K562 (cell line): ENCODE results near the gene OTUB2. TPM values are rescaled to one million over a fixed set of nuclear protein-coding genes. Genes with fewer than 3 reads are reported as not detected.

Experiments used
- ATAC-seq: fragments of 200-7000 bp; cut with Tn5 transposase; 3 replicates; pipeline ENCODE4 v1.9.1; 2020; ENCODE audit warnings: moderate library complexity
- BruUV-seq: library from RNA; stranded (reverse); fragments of 400-500 nt; replicated peaks from 2 replicates; lab custom pipeline; 2021; lab: Mats Ljungman, UMichigan
- CTCF ChIA-PET: fragments of 300-600 bp; formaldehyde crosslinking; extraction: SDS; loops from one replicate; lab custom pipeline; 2021; ENCODE audit warnings: low intra/inter-chr PET ratio; lab: Yijun Ruan, JAX
- POLR2A ChIA-PET: fragments of 300-600, 350-650 bp; sonication (Branson Sonifier 250); formaldehyde crosslinking; extraction: SDS; loops from one replicate; lab custom pipeline; 2021; ENCODE audit warnings: antibody characterized with exemption, inconsistent platforms; lab: Yijun Ruan, JAX
- DNase-seq, 4 experiments: peaks; one replicate each; pipeline versions ENCODE4 v3.0.0 to v3.0.0-alpha.2; 2011 to 2018; ENCODE audit warnings: low spot score in 3 of 4, mixed read lengths in 3 of 4; ENCODE audit errors: extremely low read depth in 1 of 4
- FAIRE-seq: peaks from 2 replicates; lab custom pipeline; 2011; peaks lifted over from hg19 to GRCh38; lab: Jason Lieb, UNC
- H2AFZ ChIP-seq: 2 replicates; pipeline ENCODE4 v1.6.0; 2011; ENCODE audit warnings: low read depth, low read length, control low read depth, inconsistent platforms
- H3K27ac ChIP-seq: fragments of 200-600 bp; 3 replicates; pipeline ENCODE4 v1.8.0; 2011; ENCODE audit warnings: low read depth, mild to moderate bottlenecking, control low read depth, inconsistent platforms, low read length, moderate library complexity, mixed read lengths; ENCODE audit errors: extremely low read depth
- H3K27me3 ChIP-seq, 2 experiments: fragments of 300-600 bp in 1 of 2; 2 replicates in 1 of 2; 3 replicates in 1 of 2; pipeline versions ENCODE4 v1.6.0 to v1.8.0; 2011; ENCODE audit warnings: inconsistent platforms in 2 of 2, low read length in 2 of 2, mild to moderate bottlenecking in 1 of 2, mixed read lengths in 1 of 2, moderate library complexity in 1 of 2; ENCODE audit not compliant: control insufficient read depth in 2 of 2, insufficient read depth in 2 of 2
- H3K36me3 ChIP-seq: fragments of 300-600 bp; 3 replicates; pipeline ENCODE4 v1.8.0; 2011; ENCODE audit warnings: mild to moderate bottlenecking, low read length, inconsistent platforms; ENCODE audit not compliant: control insufficient read depth, insufficient read depth
- H3K4me1 ChIP-seq, 2 experiments: fragments of 200-600 bp in 1 of 2; replicated peaks in 1 of 2; 2 replicates in 1 of 2; 3 replicates in 1 of 2; pipeline versions ENCODE4 v1.5.1 to v1.8.0; 2011; ENCODE audit warnings: inconsistent platforms in 2 of 2, low read length in 2 of 2, mild to moderate bottlenecking in 1 of 2, mixed read lengths in 1 of 2, moderate library complexity in 1 of 2; ENCODE audit not compliant: control insufficient read depth in 2 of 2, insufficient read depth in 2 of 2
- H3K4me2 ChIP-seq: 2 replicates; pipeline ENCODE4 v1.6.1; 2011; ENCODE audit warnings: low read length, control low read depth, inconsistent platforms, mixed read lengths; ENCODE audit not compliant: insufficient read depth
- H3K4me3 ChIP-seq: fragments of 200-600 bp; sonication (generic), shearing (Covaris generic); 2 replicates; pipeline ENCODE4 v1.5.1; 2016; ENCODE audit warnings: control low read depth, inconsistent platforms
- H3K79me2 ChIP-seq: fragments of 200-600 bp; 3 replicates; pipeline ENCODE4 v1.8.0; 2011; ENCODE audit warnings: low read length, inconsistent platforms; ENCODE audit not compliant: control insufficient read depth, insufficient read depth
- H3K9ac ChIP-seq, 2 experiments: 2 replicates each; pipeline versions ENCODE4 v1.6.0 to v1.6.1; 2011; ENCODE audit warnings: low read depth in 2 of 2, low read length in 2 of 2, control low read depth in 1 of 2, inconsistent platforms in 1 of 2, mild to moderate bottlenecking in 1 of 2, mixed read lengths in 1 of 2; ENCODE audit not compliant: insufficient read depth in 1 of 2
- H3K9me1 ChIP-seq: one replicate; pipeline ENCODE4 v1.6.0; 2011; ENCODE audit warnings: inconsistent platforms, mild to moderate bottlenecking, low read length, moderate library complexity; ENCODE audit not compliant: control insufficient read depth, insufficient read depth
- H3K9me3 ChIP-seq: replicated peaks from 2 replicates; pipeline ENCODE4 v1.5.1; 2011; ENCODE audit warnings: low read depth, low read length, inconsistent platforms; ENCODE audit not compliant: control insufficient read depth, insufficient read depth
- H4K20me1 ChIP-seq: replicated peaks from 2 replicates; pipeline ENCODE4 v1.6.1; 2011; ENCODE audit warnings: low read length, inconsistent platforms, mixed read lengths; ENCODE audit not compliant: control insufficient read depth, insufficient read depth
- ARID2 ChIP-seq: fragments of 450-650 bp; IDR thresholded peaks from 2 replicates; pipeline ENCODE4 v1.6.1; 2017; ENCODE audit warnings: antibody characterized with exemption, mild to moderate bottlenecking
- ASH1L ChIP-seq: fragments of 450-650 bp; IDR thresholded peaks from 2 replicates; pipeline ENCODE4 v1.6.1; 2018; ENCODE audit warnings: borderline replicate concordance, mild to moderate bottlenecking, low read depth; ENCODE audit not compliant: partially characterized antibody
- FOXJ3 ChIP-seq: sonication (generic); formaldehyde crosslinking; IDR thresholded peaks from 2 replicates; pipeline ENCODE4 v1.4.0; 2020; ENCODE audit warnings: mild to moderate bottlenecking, missing genetic modification reagents
- SMAD3 ChIP-seq: fragments of 450-650 bp; formaldehyde crosslinking; conservative IDR thresholded peaks from 2 replicates; pipeline ENCODE4 v1.4.0; 2020; ENCODE audit warnings: mild to moderate bottlenecking
- ZFP36 ChIP-seq: fragments of 150-350 bp; IDR thresholded peaks from 2 replicates; pipeline ENCODE4 v1.6.1; 2018; ENCODE audit warnings: low read length, low read depth; ENCODE audit not compliant: partially characterized antibody
- ZNF766 ChIP-seq: fragments of 200-800 bp; sonication (Bioruptor generic); conservative IDR thresholded peaks from 2 replicates; pipeline ENCODE4 v1.6.1; 2016; ENCODE audit warnings: missing genetic modification characterization, missing compliant biosample characterization
- WGBS: fragments of 100-300 bp; shearing (Covaris generic); methylation state at CpG from one replicate; pipeline ENCODE4 v1.1.6; 2016; ENCODE audit warnings: low coverage, mixed read lengths; ENCODE audit not compliant: insufficient coverage; ENCODE audit errors: missing lambda C conversion rate; 5-methylcytosine and 5-hydroxymethylcytosine counted together
- in situ Hi-C: fragments of 300-500 bp; cut with MboI; formaldehyde crosslinking; loops from 4 replicates; pipeline ENCODE4 v1.15.0; 2018; ENCODE audit warnings: inconsistent platforms, mixed read lengths
- intact Hi-C: fragments of 100-400 bp; cut with micrococcal nuclease; formaldehyde crosslinking; loops from 2 replicates; pipeline ENCODE4 v1.14.2; 2022
- polyA plus RNA-seq, 8 experiments: library from polyadenylated mRNA; depleted of rRNA in 4 of 8; stranded (reverse) in 5 of 8; unstranded in 3 of 8; fragments of >200 nt; fragmentation: Nextera tagmentation in 2 of 8; fragmentation: Illumina TruSeq in 1 of 8; extraction: Ambion mirVana in 2 of 8; extraction: Trizol in 1 of 8; gene quantifications; 2 replicates each; pipeline versions ENCODE4 v1.2.1 to v1.2.3, GENCODE V29; 2011 to 2014; ENCODE audit warnings: inconsistent platforms in 1 of 8, missing spikeins in 1 of 8
- total RNA-seq, 7 experiments: library from RNA; depleted of rRNA in 6 of 7; stranded (reverse); fragments of >200 nt in 6 of 7; fragmentation: Illumina TruSeq in 2 of 7; extraction: Trizol in 2 of 7; gene quantifications; 2 replicates each; pipeline versions ENCODE4 v1.2.1 to v1.2.3, GENCODE V29; 2011 to 2021; ENCODE audit warnings: low replicate concordance in 1 of 7

The OTUB2 gene
- total and polyA plus RNA-seq, 9 of the 15 experiments (the other 6 are each of a cell fraction or from before 2014, with no cell fraction given): 0.01 to 0.31 (median 0.11) TPM

GRCh38 chr14:94026889-94027469 is 839 bp downstream of the OTUB2 start:
- Histone ChIP-seq H2AFZ (0 out of 2 replicates have a peak overlapping the region, but pooled peaks have one; percentile 45), H3K27me3 (peaks cover 0 to 4% of the 10 kb centered on the region in 2 experiments; a peak in 1 of 5 replicates), H3K9me3 (no peaks in the 10 kb centered on the region), H3K27ac (no peak overlapping the region), H3K9me1 (no peaks in the 10 kb centered on the region), H3K9ac (peak overlapping the region in 1 of 2 experiments; percentile 28; a peak in 1 of 4 replicates), H3K4me1 (peaks cover 0 to 7% of the 10 kb centered on the region in 2 experiments; a peak in 1 of 5 replicates), H3K4me3 (peak overlapping the region; percentile 37), H3K36me3 (no peaks in the 10 kb centered on the region)
- no peak for DNase-seq
- CTCF ChIA-PET: no interaction called here
- ATAC-seq: no peak
- no peak for FAIRE-seq
- no TSS peak for BruUV-seq
- TF ChIP-seq ARID2 (no peak), ASH1L (no peak), SMAD3 (CRISPR knock-in tag) (no peak), FOXJ3 (CRISPR knock-in tag) (no peak), ZNF766 (CRISPR knock-in tag) (no peak), ZFP36 (no peak)
- TF ChIP-seq, all 486 proteins: peak for 0
- in situ Hi-C loops: no loop called here
- WGBS: 21% methylated on average over 11 of the region's 17 CpGs
- H3K79me2 ChIP-seq: no peaks in the 10 kb centered on the region
- H4K20me1 ChIP-seq: peaks cover 6% of the 10 kb centered on the region; the same call in 1 of the 2 replicates
- intact Hi-C loops: no loop called here
- POLR2A ChIA-PET: no interaction called here
- H3K4me2 ChIP-seq: peak overlapping the region; percentile 52; the same call in 1 of the 2 replicates
